SK-N-SH treated with all-trans-retinoic acid at 6 μM for 48 hours (cell line): ENCODE data around the gene DHX34.

Source experiments
- ATAC-seq: fragments of 200-7000 bp; cut with Tn5 transposase; 3 replicates; pipeline ENCODE4 v1.9.1; 2020; ENCODE audit warnings: mild to moderate bottlenecking, moderate library complexity
- ARNTL ChIP-seq: fragments of 450-650 bp; formaldehyde crosslinking; IDR thresholded peaks from 2 replicates; pipeline ENCODE4 v1.5.0; 2020; ENCODE audit warnings: low read depth, mild to moderate bottlenecking, moderate library complexity, borderline replicate concordance
- BACH2 ChIP-seq: fragments of 250-450 bp; sonication (Bioruptor Pico); IDR thresholded peaks from 2 replicates; pipeline ENCODE4 v1.9.0; 2021; ENCODE audit warnings: mild to moderate bottlenecking, borderline replicate concordance
- CSDC2 ChIP-seq: fragments of 250-450 bp; sonication (Bioruptor Pico); IDR thresholded peaks from 2 replicates; pipeline ENCODE4 v1.5.0; 2020; ENCODE audit warnings: mild to moderate bottlenecking, moderate library complexity
- ESRRG ChIP-seq: fragments of 250-450 bp; sonication (Bioruptor Pico); IDR thresholded peaks from 2 replicates; pipeline ENCODE4 v1.6.1; 2021; ENCODE audit warnings: mild to moderate bottlenecking
- GLIS3 ChIP-seq: fragments of 250-450 bp; sonication (Bioruptor Pico); IDR thresholded peaks from 2 replicates; pipeline ENCODE4 v1.5.0; 2020; ENCODE audit warnings: mild to moderate bottlenecking, moderate library complexity
- ISL1 ChIP-seq: fragments of 250-450 bp; sonication (Bioruptor Pico); IDR thresholded peaks from 2 replicates; pipeline ENCODE4 v2.1.2; 2022; ENCODE audit warnings: mild to moderate bottlenecking, moderate library complexity
- OSR1 ChIP-seq: fragments of 250-450 bp; sonication (Bioruptor Pico); IDR thresholded peaks from 2 replicates; pipeline ENCODE4 v1.8.0; 2022; ENCODE audit warnings: moderate library complexity, mild to moderate bottlenecking, inconsistent platforms
- RARB ChIP-seq: fragments of 250-450 bp; sonication (Bioruptor Pico); IDR thresholded peaks from 2 replicates; pipeline ENCODE4 v1.8.0; 2021; ENCODE audit warnings: mild to moderate bottlenecking, moderate library complexity
- SNAI2 ChIP-seq: fragments of 250-450 bp; sonication (Bioruptor Pico); IDR thresholded peaks from 2 replicates; pipeline ENCODE4 v1.5.0; 2020; ENCODE audit warnings: mild to moderate bottlenecking, moderate library complexity
- TCF4 ChIP-seq: fragments of 250-450 bp; sonication (Bioruptor Pico); IDR thresholded peaks from 2 replicates; pipeline ENCODE4 v1.8.0; 2021; ENCODE audit warnings: mild to moderate bottlenecking, moderate library complexity, borderline replicate concordance
- TOX ChIP-seq: fragments of 250-450 bp; sonication (Bioruptor Pico); IDR thresholded peaks from 2 replicates; pipeline ENCODE4 v1.8.0; 2021; ENCODE audit warnings: mild to moderate bottlenecking, moderate library complexity, borderline replicate concordance
- ZC3H10 ChIP-seq: fragments of 250-450 bp; sonication (Bioruptor Pico); IDR thresholded peaks from 2 replicates; pipeline ENCODE4 v1.5.1; 2021; ENCODE audit warnings: mild to moderate bottlenecking, moderate library complexity
- ZFP3 ChIP-seq: fragments of 250-450 bp; sonication (Bioruptor Pico); IDR thresholded peaks from 2 replicates; pipeline ENCODE4 v1.5.0; 2020; ENCODE audit warnings: mild to moderate bottlenecking, moderate library complexity
- ZFP30 ChIP-seq: fragments of 450-650 bp; formaldehyde crosslinking; IDR thresholded peaks from 2 replicates; pipeline ENCODE4 v1.5.0; 2022; ENCODE audit warnings: mild to moderate bottlenecking, moderate library complexity
- ZNF565 ChIP-seq: fragments of 450-650 bp; formaldehyde crosslinking; conservative IDR thresholded peaks from 2 replicates; pipeline ENCODE4 v1.5.0; 2020; ENCODE audit warnings: low read depth, mild to moderate bottlenecking, moderate library complexity
- ZNF70 ChIP-seq: fragments of 450-650 bp; formaldehyde crosslinking; IDR thresholded peaks from 2 replicates; pipeline ENCODE4 v1.5.0; 2020; ENCODE audit warnings: mild to moderate bottlenecking, moderate library complexity
- ZNF8 ChIP-seq: fragments of 450-650 bp; formaldehyde crosslinking; IDR thresholded peaks from 2 replicates; pipeline ENCODE4 v1.5.0; 2020; ENCODE audit warnings: mild to moderate bottlenecking, moderate library complexity
- TF ChIP-seq, protein P1 (sequence below): fragments of 250-450 bp; sonication (Bioruptor Pico); IDR thresholded peaks from 2 replicates; pipeline ENCODE4 v1.5.1; 2021; ENCODE audit warnings: mild to moderate bottlenecking, moderate library complexity
- TF ChIP-seq, protein P2 (sequence below): fragments of 250-450 bp; sonication (Bioruptor Pico); IDR thresholded peaks from 2 replicates; pipeline ENCODE4 v1.5.1; 2020; ENCODE audit warnings: low read depth, mild to moderate bottlenecking, moderate library complexity
- TF ChIP-seq, protein P3 (sequence below): fragments of 250-450 bp; sonication (Bioruptor Pico); IDR thresholded peaks from 2 replicates; pipeline ENCODE4 v1.5.0; 2020; ENCODE audit warnings: mild to moderate bottlenecking, moderate library complexity
- TF ChIP-seq, protein P4 (sequence below): fragments of 250-450 bp; sonication (Bioruptor Pico); IDR thresholded peaks from 2 replicates; pipeline ENCODE4 v1.8.0; 2020; ENCODE audit warnings: mild to moderate bottlenecking, moderate library complexity, borderline replicate concordance

Gene DHX34

DNA sequence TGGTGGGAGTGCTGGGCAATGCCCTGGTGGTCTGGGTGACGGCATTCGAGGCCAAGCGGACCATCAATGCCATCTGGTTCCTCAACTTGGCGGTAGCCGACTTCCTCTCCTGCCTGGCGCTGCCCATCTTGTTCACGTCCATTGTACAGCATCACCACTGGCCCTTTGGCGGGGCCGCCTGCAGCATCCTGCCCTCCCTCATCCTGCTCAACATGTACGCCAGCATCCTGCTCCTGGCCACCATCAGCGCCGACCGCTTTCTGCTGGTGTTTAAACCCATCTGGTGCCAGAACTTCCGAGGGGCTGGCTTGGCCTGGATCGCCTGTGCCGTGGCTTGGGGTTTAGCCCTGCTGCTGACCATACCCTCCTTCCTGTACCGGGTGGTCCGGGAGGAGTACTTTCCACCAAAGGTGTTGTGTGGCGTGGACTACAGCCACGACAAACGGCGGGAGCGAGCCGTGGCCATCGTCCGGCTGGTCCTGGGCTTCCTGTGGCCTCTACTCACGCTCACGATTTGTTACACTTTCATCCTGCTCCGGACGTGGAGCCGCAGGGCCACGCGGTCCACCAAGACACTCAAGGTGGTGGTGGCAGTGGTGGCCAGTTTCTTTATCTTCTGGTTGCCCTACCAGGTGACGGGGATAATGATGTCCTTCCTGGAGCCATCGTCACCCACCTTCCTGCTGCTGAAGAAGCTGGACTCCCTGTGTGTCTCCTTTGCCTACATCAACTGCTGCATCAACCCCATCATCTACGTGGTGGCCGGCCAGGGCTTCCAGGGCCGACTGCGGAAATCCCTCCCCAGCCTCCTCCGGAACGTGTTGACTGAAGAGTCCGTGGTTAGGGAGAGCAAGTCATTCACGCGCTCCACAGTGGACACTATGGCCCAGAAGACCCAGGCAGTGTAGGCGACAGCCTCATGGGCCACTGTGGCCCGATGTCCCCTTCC lies 28.9 kb upstream of the DHX34 start:
- ATAC-seq, result no peak
- no peak for TF ChIP-seq ZNF565
- TF ChIP-seq CSDC2 (CRISPR knock-in tag), result no peak
- no peak for TF ChIP-seq TCF4 (CRISPR knock-in tag)
- no peak for TF ChIP-seq TOX (CRISPR knock-in tag)
- TF ChIP-seq, protein P1, sequence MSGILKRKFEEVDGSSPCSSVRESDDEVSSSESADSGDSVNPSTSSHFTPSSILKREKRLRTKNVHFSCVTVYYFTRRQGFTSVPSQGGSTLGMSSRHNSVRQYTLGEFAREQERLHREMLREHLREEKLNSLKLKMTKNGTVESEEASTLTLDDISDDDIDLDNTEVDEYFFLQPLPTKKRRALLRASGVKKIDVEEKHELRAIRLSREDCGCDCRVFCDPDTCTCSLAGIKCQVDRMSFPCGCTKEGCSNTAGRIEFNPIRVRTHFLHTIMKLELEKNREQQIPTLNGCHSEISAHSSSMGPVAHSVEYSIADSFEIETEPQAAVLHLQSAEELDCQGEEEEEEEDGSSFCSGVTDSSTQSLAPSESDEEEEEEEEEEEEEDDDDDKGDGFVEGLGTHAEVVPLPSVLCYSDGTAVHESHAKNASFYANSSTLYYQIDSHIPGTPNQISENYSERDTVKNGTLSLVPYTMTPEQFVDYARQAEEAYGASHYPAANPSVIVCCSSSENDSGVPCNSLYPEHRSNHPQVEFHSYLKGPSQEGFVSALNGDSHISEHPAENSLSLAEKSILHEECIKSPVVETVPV (CRISPR knock-in tag), result no peak
- TF ChIP-seq ZC3H10 (CRISPR knock-in tag), result no peak
- no peak for TF ChIP-seq ARNTL
- no peak for TF ChIP-seq ZFP30 (CRISPR knock-in tag)
- TF ChIP-seq ZFP3 (CRISPR knock-in tag), result no peak
- TF ChIP-seq ISL1, result no peak

DNA sequence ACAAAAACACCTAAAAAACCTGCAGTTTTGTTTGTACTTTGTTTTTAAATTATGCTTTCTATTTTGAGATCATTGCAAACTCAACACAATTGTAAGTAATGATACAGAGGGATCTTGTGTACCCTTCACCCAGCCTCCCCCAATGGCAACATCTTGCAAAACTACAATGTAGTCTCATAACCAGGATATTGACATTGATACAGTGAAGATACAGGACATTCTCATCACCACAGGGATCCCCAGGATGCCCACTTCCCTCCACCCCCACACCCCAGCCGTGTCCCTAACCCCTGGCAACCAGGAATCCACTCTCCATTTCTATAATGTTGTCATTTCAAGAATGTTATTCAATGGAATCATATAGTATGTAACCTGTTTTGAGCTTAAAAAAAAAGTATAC lies 27.5 kb upstream of the DHX34 start:
- ATAC-seq, result no peak
- TF ChIP-seq, protein P2, sequence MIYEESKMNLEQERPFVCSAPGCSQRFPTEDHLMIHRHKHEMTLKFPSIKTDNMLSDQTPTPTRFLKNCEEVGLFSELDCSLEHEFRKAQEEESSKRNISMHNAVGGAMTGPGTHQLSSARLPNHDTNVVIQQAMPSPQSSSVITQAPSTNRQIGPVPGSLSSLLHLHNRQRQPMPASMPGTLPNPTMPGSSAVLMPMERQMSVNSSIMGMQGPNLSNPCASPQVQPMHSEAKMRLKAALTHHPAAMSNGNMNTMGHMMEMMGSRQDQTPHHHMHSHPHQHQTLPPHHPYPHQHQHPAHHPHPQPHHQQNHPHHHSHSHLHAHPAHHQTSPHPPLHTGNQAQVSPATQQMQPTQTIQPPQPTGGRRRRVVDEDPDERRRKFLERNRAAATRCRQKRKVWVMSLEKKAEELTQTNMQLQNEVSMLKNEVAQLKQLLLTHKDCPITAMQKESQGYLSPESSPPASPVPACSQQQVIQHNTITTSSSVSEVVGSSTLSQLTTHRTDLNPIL, result no peak
- TF ChIP-seq ZNF8 (no peak), GLIS3 (CRISPR knock-in tag) (no peak), ARNTL (no peak), ZFP3 (CRISPR knock-in tag) (no peak)

DNA sequence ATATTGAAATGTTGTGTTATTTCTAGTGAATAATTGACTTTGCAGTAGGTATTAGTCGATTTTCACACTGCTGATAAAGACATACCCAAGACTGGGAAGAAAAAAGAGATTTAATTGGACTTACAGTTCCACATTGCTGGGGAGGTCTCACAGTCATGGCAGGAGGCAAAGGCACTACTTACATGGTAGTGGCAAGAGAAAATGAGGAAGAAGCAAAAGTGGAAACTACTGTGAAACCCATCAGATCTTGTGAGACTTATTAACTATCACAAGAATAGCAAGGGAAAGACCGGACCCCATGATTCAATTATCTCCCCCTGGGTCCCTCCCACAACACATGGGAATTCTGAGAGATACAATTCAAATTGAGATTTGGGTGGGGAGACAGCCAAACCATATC lies 27.1 kb upstream of the DHX34 start:
- no peak for TF ChIP-seq ZNF8
- TF ChIP-seq ZFP3 (CRISPR knock-in tag), result no peak
- no peak for TF ChIP-seq ESRRG (CRISPR knock-in tag)
- no peak for TF ChIP-seq SNAI2 (CRISPR knock-in tag)
- TF ChIP-seq, protein P3, sequence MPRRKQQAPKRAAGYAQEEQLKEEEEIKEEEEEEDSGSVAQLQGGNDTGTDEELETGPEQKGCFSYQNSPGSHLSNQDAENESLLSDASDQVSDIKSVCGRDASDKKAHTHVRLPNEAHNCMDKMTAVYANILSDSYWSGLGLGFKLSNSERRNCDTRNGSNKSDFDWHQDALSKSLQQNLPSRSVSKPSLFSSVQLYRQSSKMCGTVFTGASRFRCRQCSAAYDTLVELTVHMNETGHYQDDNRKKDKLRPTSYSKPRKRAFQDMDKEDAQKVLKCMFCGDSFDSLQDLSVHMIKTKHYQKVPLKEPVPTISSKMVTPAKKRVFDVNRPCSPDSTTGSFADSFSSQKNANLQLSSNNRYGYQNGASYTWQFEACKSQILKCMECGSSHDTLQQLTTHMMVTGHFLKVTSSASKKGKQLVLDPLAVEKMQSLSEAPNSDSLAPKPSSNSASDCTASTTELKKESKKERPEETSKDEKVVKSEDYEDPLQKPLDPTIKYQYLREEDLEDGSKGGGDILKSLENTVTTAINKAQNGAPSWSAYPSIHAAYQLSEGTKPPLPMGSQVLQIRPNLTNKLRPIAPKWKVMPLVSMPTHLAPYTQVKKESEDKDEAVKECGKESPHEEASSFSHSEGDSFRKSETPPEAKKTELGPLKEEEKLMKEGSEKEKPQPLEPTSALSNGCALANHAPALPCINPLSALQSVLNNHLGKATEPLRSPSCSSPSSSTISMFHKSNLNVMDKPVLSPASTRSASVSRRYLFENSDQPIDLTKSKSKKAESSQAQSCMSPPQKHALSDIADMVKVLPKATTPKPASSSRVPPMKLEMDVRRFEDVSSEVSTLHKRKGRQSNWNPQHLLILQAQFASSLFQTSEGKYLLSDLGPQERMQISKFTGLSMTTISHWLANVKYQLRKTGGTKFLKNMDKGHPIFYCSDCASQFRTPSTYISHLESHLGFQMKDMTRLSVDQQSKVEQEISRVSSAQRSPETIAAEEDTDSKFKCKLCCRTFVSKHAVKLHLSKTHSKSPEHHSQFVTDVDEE (CRISPR knock-in tag), result no peak
- TF ChIP-seq ARNTL, result no peak
- no peak for TF ChIP-seq CSDC2 (CRISPR knock-in tag)
- TF ChIP-seq, protein P2, result no peak
- TF ChIP-seq, all 23 proteins: peak for 0
- no peak for ATAC-seq

DNA sequence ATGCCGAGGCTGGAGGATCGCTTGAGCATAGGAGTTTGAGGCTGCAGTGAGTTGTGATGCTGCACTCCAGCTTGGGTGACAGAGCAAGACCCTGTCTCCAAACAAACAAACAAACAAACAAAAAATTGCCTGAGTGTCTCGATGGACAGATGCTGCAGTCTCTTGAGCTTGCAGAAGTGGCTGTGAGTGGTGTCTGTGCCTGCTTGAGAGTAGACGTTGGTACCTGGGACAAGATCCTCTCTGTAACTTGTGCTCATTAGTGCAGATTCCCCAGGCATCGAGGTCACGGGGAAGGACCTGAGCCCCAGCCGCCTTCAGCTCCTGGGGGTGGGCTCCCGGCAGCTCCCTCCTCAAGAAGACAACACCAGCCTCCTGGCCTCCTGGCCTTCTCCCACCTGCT lies 25.7 kb upstream of the DHX34 start:
- TF ChIP-seq OSR1, result no peak
- TF ChIP-seq BACH2 (CRISPR knock-in tag), result no peak
- no peak for TF ChIP-seq ZFP30 (CRISPR knock-in tag)
- TF ChIP-seq ZNF70 (CRISPR knock-in tag), result no peak
- TF ChIP-seq ARNTL, result no peak
- TF ChIP-seq, protein P1 (CRISPR knock-in tag), result no peak
- no peak for TF ChIP-seq ZC3H10 (CRISPR knock-in tag)
- no peak for TF ChIP-seq TCF4 (CRISPR knock-in tag)
- TF ChIP-seq ZNF565, result no peak
- TF ChIP-seq CSDC2 (CRISPR knock-in tag), result no peak
- TF ChIP-seq RARB, result no peak
- no peak for TF ChIP-seq ESRRG (CRISPR knock-in tag)
- no peak for TF ChIP-seq ZNF8
- no peak for TF ChIP-seq SNAI2 (CRISPR knock-in tag)
- no peak for TF ChIP-seq ISL1
- TF ChIP-seq, protein P2, result no peak
- TF ChIP-seq, protein P4, sequence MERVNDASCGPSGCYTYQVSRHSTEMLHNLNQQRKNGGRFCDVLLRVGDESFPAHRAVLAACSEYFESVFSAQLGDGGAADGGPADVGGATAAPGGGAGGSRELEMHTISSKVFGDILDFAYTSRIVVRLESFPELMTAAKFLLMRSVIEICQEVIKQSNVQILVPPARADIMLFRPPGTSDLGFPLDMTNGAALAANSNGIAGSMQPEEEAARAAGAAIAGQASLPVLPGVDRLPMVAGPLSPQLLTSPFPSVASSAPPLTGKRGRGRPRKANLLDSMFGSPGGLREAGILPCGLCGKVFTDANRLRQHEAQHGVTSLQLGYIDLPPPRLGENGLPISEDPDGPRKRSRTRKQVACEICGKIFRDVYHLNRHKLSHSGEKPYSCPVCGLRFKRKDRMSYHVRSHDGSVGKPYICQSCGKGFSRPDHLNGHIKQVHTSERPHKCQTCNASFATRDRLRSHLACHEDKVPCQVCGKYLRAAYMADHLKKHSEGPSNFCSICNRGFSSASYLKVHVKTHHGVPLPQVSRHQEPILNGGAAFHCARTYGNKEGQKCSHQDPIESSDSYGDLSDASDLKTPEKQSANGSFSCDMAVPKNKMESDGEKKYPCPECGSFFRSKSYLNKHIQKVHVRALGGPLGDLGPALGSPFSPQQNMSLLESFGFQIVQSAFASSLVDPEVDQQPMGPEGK (CRISPR knock-in tag), result no peak
- ATAC-seq, result no peak
